ENCODE measurements around the gene LGR5.

LGR5 gene

GRCh38 chr12:71439613-71440344, at the start of gene LGR5:
Gene LGR5, plus strand, starts transcription at chr12:71439798. Its CDS starts 283 bp downstream, at chr12:71440081.
- Histone ChIP-seq H4K20me1 (ENCODE audit: low read depth, low read length) (no peaks in the 10 kb centered on the region), H3K4me3 (ENCODE audit: insufficient read depth, low read length, poor library complexity, severe bottlenecking) (no peak within 1 kb of the TSS), H3K9me2 (replicated peaks; ENCODE audit: insufficient read depth, low read length) (no peaks in the 10 kb centered on the region), H3K36me3 (ENCODE audit: low read length) (no peaks in the 10 kb centered on the region), H3K4me2 (ENCODE audit: low read depth, low read length, poor library complexity, severe bottlenecking) (no peak within 1 kb of the TSS), H3K27ac (ENCODE audit: low read depth, low read length) (no peak within 1 kb of the TSS), H2AFZ (ENCODE audit: low read depth, low read length, severe bottlenecking) (no peak within 1 kb of the TSS), H3K79me2 (ENCODE audit: insufficient read depth, low read length) (no peaks in the 10 kb centered on the region), H3K9me3 (ENCODE audit: insufficient read depth, low read length) (no peaks in the 10 kb centered on the region), H3K27me3 (ENCODE audit: low read length) (no peaks in the 10 kb centered on the region), H3K9ac (ENCODE audit: low read length) (no peak within 1 kb of the TSS), H3F3A (ENCODE audit: insufficient read depth) (no peaks in the 10 kb centered on the region)
- TF ChIP-seq CTCF (IDR thresholded peaks at IDR 0.05; ENCODE audit: insufficient read depth, low read length, poor library complexity, severe bottlenecking) (no peak), EZH2phosphoT487 (conservative IDR thresholded peaks at IDR 0.05; ENCODE audit: low read length) (no peak)

GRCh38 chr12:71392521-71393145, 47.0 kb upstream of the LGR5 start:
- H3K27me3 ChIP-seq (ENCODE audit: low read length): no peaks in the 10 kb centered on the region
- no peak overlapping the region for H2AFZ ChIP-seq (ENCODE audit: low read depth, low read length, severe bottlenecking)
- H4K20me1 ChIP-seq (ENCODE audit: low read depth, low read length): no peaks in the 10 kb centered on the region
- no peak overlapping the region for H3K4me3 ChIP-seq (ENCODE audit: insufficient read depth, low read length, poor library complexity, severe bottlenecking)
- no peak overlapping the region for H3K27ac ChIP-seq (ENCODE audit: low read depth, low read length)
- H3F3A ChIP-seq (ENCODE audit: insufficient read depth): no peaks in the 10 kb centered on the region
- no peaks in the 10 kb centered on the region for H3K36me3 ChIP-seq (ENCODE audit: low read length)
- H3K9me3 ChIP-seq (ENCODE audit: insufficient read depth, low read length): no peaks in the 10 kb centered on the region
- no peak overlapping the region for H3K4me2 ChIP-seq (ENCODE audit: low read depth, low read length, poor library complexity, severe bottlenecking)
- TF ChIP-seq EZH2phosphoT487 (conservative IDR thresholded peaks at IDR 0.05; ENCODE audit: low read length): no peak
- TF ChIP-seq CTCF (IDR thresholded peaks at IDR 0.05; ENCODE audit: insufficient read depth, low read length, poor library complexity, severe bottlenecking): peak; percentile 64
- no peaks in the 10 kb centered on the region for H3K9me2 ChIP-seq (replicated peaks; ENCODE audit: insufficient read depth, low read length)
- H3K79me2 ChIP-seq (ENCODE audit: insufficient read depth, low read length): no peaks in the 10 kb centered on the region
- H3K9ac ChIP-seq (ENCODE audit: low read length): no peak overlapping the region

- TF ChIP-seq CTCF (IDR thresholded peaks at IDR 0.05; ENCODE audit: insufficient read depth, low read length, poor library complexity, severe bottlenecking) (no peak), EZH2phosphoT487 (conservative IDR thresholded peaks at IDR 0.05; ENCODE audit: low read length) (no peak)
- H3K4me2 ChIP-seq (ENCODE audit: low read depth, low read length, poor library complexity, severe bottlenecking): no peak overlapping the region
- no peaks in the 10 kb centered on the region for H4K20me1 ChIP-seq (ENCODE audit: low read depth, low read length)
- H3K4me3 ChIP-seq (ENCODE audit: insufficient read depth, low read length, poor library complexity, severe bottlenecking): no peak overlapping the region
- no peak overlapping the region for H3K27ac ChIP-seq (ENCODE audit: low read depth, low read length)
- H3K9me3 ChIP-seq (ENCODE audit: insufficient read depth, low read length): no peaks in the 10 kb centered on the region
- H3K36me3 ChIP-seq (ENCODE audit: low read length): no peaks in the 10 kb centered on the region
- H3K9ac ChIP-seq (ENCODE audit: low read length): no peak overlapping the region
- no peak overlapping the region for H2AFZ ChIP-seq (ENCODE audit: low read depth, low read length, severe bottlenecking)
- no peaks in the 10 kb centered on the region for H3K27me3 ChIP-seq (ENCODE audit: low read length)
- H3K79me2 ChIP-seq (ENCODE audit: insufficient read depth, low read length): no peaks in the 10 kb centered on the region
- no peaks in the 10 kb centered on the region for H3K9me2 ChIP-seq (replicated peaks; ENCODE audit: insufficient read depth, low read length)
- H3F3A ChIP-seq (ENCODE audit: insufficient read depth): no peaks in the 10 kb centered on the region
These were observed 46.0 kb upstream of the LGR5 start for GRCh38 chr12:71393625-71394024.

Data from SU-DHL-6 (cell line).